Endothelial cell (in vitro differentiated cells): ENCODE data around the gene JAKMIP3. TPM values are rescaled to one million over a fixed set of nuclear protein-coding genes. Genes with fewer than 3 reads are reported as not detected.

Experiments
- DNase-seq: peaks from one replicate; pipeline ENCODE4 v3.0.0; 2021; ENCODE audit warnings: low spot score
- H3K27ac Mint-ChIP-seq: one replicate; pipeline ENCODE4 v1.8.0; 2021; ENCODE audit warnings: mixed read lengths, inconsistent platforms; ENCODE audit not compliant: unreplicated experiment
- H3K27me3 Mint-ChIP-seq: one replicate; pipeline ENCODE4 v1.8.0; 2021; ENCODE audit warnings: mild to moderate bottlenecking, moderate library complexity, mixed read lengths, inconsistent platforms; ENCODE audit not compliant: unreplicated experiment
- H3K36me3 Mint-ChIP-seq: one replicate; pipeline ENCODE4 v1.8.0; 2021; ENCODE audit warnings: mild to moderate bottlenecking, low read depth, mixed read lengths, inconsistent platforms; ENCODE audit not compliant: unreplicated experiment
- H3K4me1 Mint-ChIP-seq: one replicate; pipeline ENCODE4 v1.8.0; 2021; ENCODE audit warnings: mild to moderate bottlenecking, mixed read lengths, inconsistent platforms; ENCODE audit not compliant: unreplicated experiment
- H3K4me3 Mint-ChIP-seq: one replicate; pipeline ENCODE4 v1.8.0; 2021; ENCODE audit warnings: mild to moderate bottlenecking, mixed read lengths, inconsistent platforms; ENCODE audit not compliant: unreplicated experiment
- H3K9me3 Mint-ChIP-seq: one replicate; pipeline ENCODE4 v1.8.0; 2021; ENCODE audit warnings: mixed read lengths, inconsistent platforms; ENCODE audit not compliant: unreplicated experiment
- total RNA-seq: library from RNA; stranded (reverse); fragmentation: NEBNext Ultra II Directional; extraction: Animal tissue kit (Norgen Biotek cat#: 25700); gene quantifications from one replicate; pipeline ENCODE4 v1.2.1, GENCODE V29; 2021; ENCODE audit not compliant: unreplicated experiment
- TF ChIP-seq, protein P1 (sequence below): fragments of 200-600 bp; sonication (generic); IDR thresholded peaks from one replicate; pipeline ENCODE4 v1.5.0; 2021; ENCODE audit warnings: antibody characterized with exemption; ENCODE audit not compliant: unreplicated experiment

JAKMIP3 gene
- total RNA-seq, 1 donor from 2014 or later: 0.05 TPM

DNA sequence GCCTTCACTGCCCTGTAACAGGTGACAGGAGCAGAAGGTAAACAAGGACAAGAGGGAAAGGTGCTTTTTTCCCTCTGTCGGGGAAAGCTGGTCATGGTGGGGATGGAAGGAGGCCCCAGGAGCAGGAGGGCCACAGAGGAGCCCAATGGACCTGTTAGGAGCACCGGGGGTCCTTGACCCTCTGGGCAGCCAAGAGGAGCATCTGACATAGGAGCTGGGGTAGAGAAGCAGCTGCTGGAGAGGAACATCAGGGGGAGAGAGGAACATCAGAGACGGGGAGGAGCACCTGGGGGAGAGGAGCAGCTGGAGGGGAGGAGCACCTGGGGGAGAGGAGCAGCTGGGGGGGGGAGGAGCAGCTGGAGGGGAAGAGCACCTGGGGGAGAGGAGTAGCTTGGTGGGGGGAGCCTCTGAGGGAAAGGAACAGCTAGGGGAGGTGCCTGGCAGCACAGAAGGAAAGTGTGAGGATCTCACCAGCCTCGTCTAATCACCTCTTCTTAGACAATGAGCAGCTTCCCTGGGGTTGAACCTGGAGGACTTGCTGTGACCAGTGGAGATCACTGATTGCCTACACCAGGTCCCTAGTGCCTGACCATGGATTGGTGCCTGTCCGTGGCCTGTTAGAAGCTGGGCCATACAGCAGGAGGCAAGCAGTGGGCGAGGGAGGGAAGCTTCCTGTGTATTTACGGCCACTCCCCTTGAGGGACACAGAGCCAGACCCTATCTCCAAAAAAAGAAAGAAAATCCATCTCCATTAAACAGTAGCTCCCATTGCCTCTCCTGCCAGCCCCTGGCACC lies 37.6 kb downstream of the JAKMIP3 start:
- Mint-ChIP-seq H3K9me3 (no peaks in the 10 kb centered on the region), H3K27me3 (peaks cover 5% of the 10 kb centered on the region), H3K27ac (no peak overlapping the region), H3K4me1 (no peaks in the 10 kb centered on the region), H3K36me3 (no peaks in the 10 kb centered on the region), H3K4me3 (no peak overlapping the region)
- TF ChIP-seq, protein P1, sequence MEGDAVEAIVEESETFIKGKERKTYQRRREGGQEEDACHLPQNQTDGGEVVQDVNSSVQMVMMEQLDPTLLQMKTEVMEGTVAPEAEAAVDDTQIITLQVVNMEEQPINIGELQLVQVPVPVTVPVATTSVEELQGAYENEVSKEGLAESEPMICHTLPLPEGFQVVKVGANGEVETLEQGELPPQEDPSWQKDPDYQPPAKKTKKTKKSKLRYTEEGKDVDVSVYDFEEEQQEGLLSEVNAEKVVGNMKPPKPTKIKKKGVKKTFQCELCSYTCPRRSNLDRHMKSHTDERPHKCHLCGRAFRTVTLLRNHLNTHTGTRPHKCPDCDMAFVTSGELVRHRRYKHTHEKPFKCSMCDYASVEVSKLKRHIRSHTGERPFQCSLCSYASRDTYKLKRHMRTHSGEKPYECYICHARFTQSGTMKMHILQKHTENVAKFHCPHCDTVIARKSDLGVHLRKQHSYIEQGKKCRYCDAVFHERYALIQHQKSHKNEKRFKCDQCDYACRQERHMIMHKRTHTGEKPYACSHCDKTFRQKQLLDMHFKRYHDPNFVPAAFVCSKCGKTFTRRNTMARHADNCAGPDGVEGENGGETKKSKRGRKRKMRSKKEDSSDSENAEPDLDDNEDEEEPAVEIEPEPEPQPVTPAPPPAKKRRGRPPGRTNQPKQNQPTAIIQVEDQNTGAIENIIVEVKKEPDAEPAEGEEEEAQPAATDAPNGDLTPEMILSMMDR: no peak
- DNase-seq: no peak

DNA sequence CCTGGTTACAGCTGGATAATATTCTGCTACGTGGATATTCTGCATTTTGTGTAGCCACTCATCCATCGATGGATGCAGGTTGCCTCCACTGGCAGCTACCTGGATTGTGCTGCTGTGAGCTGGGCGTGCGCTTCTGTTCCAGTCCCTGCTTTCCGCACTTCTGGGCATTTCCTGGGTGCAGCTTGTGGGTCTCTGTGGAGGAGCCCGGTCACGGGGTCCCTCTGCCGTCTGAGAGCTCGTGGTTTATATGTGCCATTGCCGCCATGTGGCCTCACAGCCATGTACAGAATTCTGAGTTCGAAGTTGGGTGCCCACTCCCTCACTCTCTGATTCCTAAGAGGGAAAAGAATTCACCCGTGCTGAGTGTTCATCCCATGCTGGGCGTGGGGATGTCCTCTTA lies 38.3 kb downstream of the JAKMIP3 start:
- no peak overlapping the region for H3K27ac Mint-ChIP-seq
- no peak overlapping the region for H3K4me3 Mint-ChIP-seq
- H3K9me3 Mint-ChIP-seq: no peaks in the 10 kb centered on the region
- no peak for DNase-seq
- H3K4me1 Mint-ChIP-seq: no peaks in the 10 kb centered on the region
- peaks cover 5% of the 10 kb centered on the region for H3K27me3 Mint-ChIP-seq
- TF ChIP-seq, protein P1: no peak
- no peaks in the 10 kb centered on the region for H3K36me3 Mint-ChIP-seq

DNA sequence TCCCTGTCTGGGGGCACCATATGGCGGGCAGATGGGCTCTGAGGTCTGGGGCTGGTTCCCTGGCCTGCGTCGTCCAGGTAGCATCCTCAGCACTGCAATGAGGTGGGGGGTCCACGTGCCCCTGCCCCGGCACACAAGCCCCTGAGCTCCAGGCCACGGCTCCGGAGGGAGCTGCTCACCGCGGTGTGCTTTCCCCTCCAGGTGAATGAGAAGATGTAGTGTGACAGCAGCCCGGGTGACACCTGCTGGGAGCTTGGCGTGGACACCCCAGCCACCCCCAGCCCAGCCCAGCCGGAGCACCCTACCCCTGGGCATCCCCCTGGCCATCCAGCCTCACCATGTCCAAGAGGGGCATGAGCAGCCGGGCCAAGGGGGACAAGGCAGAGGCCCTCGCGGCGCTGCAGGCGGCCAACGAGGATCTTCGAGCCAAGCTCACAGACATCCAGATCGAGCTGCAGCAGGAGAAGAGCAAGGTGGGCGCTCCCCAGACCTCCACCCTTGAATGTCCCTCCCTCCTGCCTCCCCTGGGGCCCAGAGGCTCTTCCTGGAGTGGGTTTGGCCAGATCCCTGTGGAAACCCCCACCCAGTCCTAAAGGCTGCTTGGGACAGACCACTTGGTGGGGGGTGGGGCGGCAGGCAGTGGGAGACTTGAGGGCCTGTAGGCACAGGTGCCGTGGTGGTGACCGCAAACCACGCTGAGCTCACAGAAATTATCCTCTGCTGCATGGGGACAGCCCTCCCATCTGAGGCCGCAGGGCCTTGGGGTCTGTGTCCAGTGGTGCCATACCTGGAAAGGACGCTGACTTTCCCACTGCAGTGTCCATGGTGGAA lies 38.9 kb downstream of the JAKMIP3 start:
- H3K27ac Mint-ChIP-seq: no peak overlapping the region
- no peak for DNase-seq
- H3K36me3 Mint-ChIP-seq: no peaks in the 10 kb centered on the region
- H3K9me3 Mint-ChIP-seq: no peaks in the 10 kb centered on the region
- TF ChIP-seq, protein P1: no peak
- H3K27me3 Mint-ChIP-seq: peaks cover 5% of the 10 kb centered on the region
- H3K4me1 Mint-ChIP-seq: no peaks in the 10 kb centered on the region
- no peak overlapping the region for H3K4me3 Mint-ChIP-seq

DNA sequence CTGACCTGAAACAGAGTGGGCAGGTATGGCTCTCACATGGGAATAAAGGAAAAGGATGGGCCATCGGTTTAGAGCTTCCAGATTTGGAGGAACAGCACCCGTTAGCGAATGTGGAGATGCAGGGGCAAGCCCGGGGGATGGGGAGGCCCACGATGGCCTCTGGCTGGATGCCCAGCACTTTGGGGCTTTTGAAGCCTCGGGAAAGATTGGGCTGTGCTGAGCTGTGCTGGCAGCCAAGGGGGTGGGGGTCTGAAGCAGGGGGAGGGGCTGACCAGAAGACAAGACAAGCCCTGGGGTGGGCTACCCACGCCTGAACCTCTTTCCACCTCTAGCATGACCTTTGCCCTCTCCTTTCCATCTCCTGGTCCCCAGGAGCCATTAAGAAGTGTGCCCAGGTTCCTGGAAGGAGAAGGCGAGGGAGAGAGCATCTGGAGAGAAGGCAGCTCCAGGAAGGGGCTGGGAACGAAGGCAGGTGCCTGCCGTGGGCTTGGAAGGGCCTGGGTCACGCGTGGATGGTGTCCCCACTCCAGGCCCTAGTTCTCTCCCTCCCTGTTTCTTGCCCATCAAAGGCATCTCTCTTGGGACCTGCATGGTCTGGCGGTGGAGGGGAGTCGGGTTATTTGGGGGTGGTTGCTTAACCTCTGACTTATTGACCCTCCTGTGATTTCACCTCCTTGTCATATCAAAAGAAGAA lies 39.7 kb downstream of the JAKMIP3 start:
- Mint-ChIP-seq H3K27me3 (peaks cover 5% of the 10 kb centered on the region), H3K9me3 (no peaks in the 10 kb centered on the region), H3K4me1 (no peaks in the 10 kb centered on the region), H3K36me3 (no peaks in the 10 kb centered on the region), H3K27ac (no peak overlapping the region), H3K4me3 (no peak overlapping the region)
- no peak for DNase-seq
- TF ChIP-seq, protein P1: no peak
